MCF 10A (cell line): ENCODE data around the gene C5orf46. TPM values are rescaled to one million over a fixed set of nuclear protein-coding genes. Genes with fewer than 3 reads are reported as not detected.
A peak's percentile ranks its signal among the peaks of the same experiment; 100 is the strongest.

Experiments used
- BruUV-seq: library from RNA; stranded (reverse); fragments of 400-500 nt; replicated peaks from 2 replicates; lab custom pipeline; 2021; lab: Mats Ljungman, UMichigan
- CTCF ChIA-PET: fragments of 300-600 bp; sonication (Branson Sonifier 250); formaldehyde crosslinking; extraction: SDS; loops from one replicate; lab custom pipeline; 2021; ENCODE audit warnings: antibody characterized with exemption, inconsistent platforms; lab: Yijun Ruan, JAX
- POLR2A ChIA-PET: fragments of 300-600, 350-650 bp; sonication (Branson Sonifier 250); formaldehyde crosslinking; extraction: SDS; loops from one replicate; lab custom pipeline; 2020; ENCODE audit warnings: antibody characterized with exemption, inconsistent platforms; lab: Yijun Ruan, JAX
- DNase-seq: peaks from one replicate; pipeline ENCODE4 v3.0.0-alpha.2; 2018; ENCODE audit not compliant: unreplicated experiment
- H3K27ac Mint-ChIP-seq: one replicate; pipeline ENCODE4 v1.8.0; 2022; ENCODE audit warnings: mild to moderate bottlenecking, low read depth, mixed read lengths; ENCODE audit not compliant: unreplicated experiment
- H3K27me3 Mint-ChIP-seq: one replicate; pipeline ENCODE4 v1.8.0; 2022; ENCODE audit warnings: mixed read lengths; ENCODE audit not compliant: insufficient read depth, unreplicated experiment
- H3K36me3 Mint-ChIP-seq: one replicate; pipeline ENCODE4 v1.8.0; 2022; ENCODE audit warnings: mild to moderate bottlenecking, moderate library complexity, mixed read lengths; ENCODE audit not compliant: insufficient read depth, unreplicated experiment
- H3K4me1 Mint-ChIP-seq: one replicate; pipeline ENCODE4 v1.8.0; 2022; ENCODE audit warnings: mixed read lengths; ENCODE audit not compliant: insufficient read depth, unreplicated experiment
- H3K4me3 Mint-ChIP-seq: one replicate; pipeline ENCODE4 v1.8.0; 2022; ENCODE audit warnings: mild to moderate bottlenecking, moderate library complexity, mixed read lengths; ENCODE audit not compliant: unreplicated experiment
- H3K9me3 Mint-ChIP-seq: one replicate; pipeline ENCODE4 v1.8.0; 2022; ENCODE audit warnings: mixed read lengths; ENCODE audit not compliant: unreplicated experiment
- intact Hi-C: fragments of 100-400 bp; cut with micrococcal nuclease; formaldehyde crosslinking; loops from 2 replicates; pipeline ENCODE4 v1.14.1; 2022
- total RNA-seq: library from RNA; stranded (reverse); gene quantifications from 2 replicates; pipeline ENCODE4 v1.2.3, GENCODE V29; 2022
- TF ChIP-seq, protein P1 (sequence below): fragments of 200-600 bp; IDR thresholded peaks from one replicate; pipeline ENCODE4 v1.8.0; 2022; ENCODE audit warnings: antibody characterized with exemption, mild to moderate bottlenecking; ENCODE audit not compliant: unreplicated experiment

The C5orf46 gene
- total RNA-seq, 1 experiment from 2014 or later, result 5.7 TPM

DNA sequence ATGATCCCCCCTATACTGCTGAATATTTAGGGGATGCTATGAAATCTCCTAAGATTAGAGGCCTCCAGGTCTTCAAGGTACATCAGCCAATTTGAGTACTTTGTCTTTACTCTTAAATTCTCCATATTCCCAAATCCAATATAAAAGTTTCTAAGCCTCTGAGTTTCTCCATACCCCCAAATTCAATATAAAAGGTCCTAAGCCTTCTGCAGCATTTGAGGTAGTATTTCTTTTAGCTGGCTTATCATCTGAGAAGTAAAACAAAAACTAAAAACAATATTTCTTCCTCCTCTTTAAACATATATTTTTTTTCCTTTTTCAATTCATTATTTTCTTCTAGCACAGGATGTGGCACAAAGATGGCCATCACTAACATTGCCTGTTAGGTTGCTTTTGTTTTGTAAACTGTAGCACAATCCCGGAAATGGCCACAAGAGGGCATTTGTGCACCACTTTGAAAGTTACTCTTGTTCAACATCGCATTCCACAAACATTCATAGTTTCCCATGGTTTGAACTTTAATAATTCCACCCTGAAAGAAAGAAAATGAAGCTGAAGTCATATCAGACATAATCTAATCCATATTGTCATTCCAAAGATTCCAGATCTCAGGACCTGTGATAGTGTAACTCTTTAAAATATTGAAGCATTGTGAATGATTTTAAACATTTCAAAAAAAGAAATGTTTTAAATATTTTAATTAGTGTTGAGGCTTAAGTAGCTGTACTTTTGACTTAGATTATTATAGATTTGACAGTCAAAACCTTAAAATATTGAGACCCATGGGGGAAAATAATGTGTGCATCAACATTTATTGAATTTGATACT, 48.8 kb downstream of the C5orf46 start:
- peak; percentile 80 for DNase-seq
- Mint-ChIP-seq H3K9me3 (no peaks in the 10 kb centered on the region), H3K27me3 (no peaks in the 10 kb centered on the region), H3K27ac (no peak overlapping the region), H3K36me3 (no peaks in the 10 kb centered on the region), H3K4me1 (no peaks in the 10 kb centered on the region), H3K4me3 (no peak overlapping the region)
- CTCF ChIA-PET, result interaction anchor here (0.5 to 15.2 kb wide), 62 partner anchors 10 to 1467 kb away, joined by 3 to 286 read pairs (median 4); partner anchors contain the start of gene SCGB3A2
- intact Hi-C loops, result loop anchor here (1.0 to 5.0 kb wide), 6 partner anchors 30 to 515 kb away; no protein-coding TSS in a partner anchor
- POLR2A ChIA-PET, result interaction anchor here (0.9 to 1.0 kb wide), 3 partner anchors 23 to 77 kb away, joined by 3 to 8 read pairs (median 4); no protein-coding TSS in a partner anchor
- BruUV-seq, result no TSS peak
- TF ChIP-seq, protein P1, sequence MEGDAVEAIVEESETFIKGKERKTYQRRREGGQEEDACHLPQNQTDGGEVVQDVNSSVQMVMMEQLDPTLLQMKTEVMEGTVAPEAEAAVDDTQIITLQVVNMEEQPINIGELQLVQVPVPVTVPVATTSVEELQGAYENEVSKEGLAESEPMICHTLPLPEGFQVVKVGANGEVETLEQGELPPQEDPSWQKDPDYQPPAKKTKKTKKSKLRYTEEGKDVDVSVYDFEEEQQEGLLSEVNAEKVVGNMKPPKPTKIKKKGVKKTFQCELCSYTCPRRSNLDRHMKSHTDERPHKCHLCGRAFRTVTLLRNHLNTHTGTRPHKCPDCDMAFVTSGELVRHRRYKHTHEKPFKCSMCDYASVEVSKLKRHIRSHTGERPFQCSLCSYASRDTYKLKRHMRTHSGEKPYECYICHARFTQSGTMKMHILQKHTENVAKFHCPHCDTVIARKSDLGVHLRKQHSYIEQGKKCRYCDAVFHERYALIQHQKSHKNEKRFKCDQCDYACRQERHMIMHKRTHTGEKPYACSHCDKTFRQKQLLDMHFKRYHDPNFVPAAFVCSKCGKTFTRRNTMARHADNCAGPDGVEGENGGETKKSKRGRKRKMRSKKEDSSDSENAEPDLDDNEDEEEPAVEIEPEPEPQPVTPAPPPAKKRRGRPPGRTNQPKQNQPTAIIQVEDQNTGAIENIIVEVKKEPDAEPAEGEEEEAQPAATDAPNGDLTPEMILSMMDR, result peak; percentile 76

DNA sequence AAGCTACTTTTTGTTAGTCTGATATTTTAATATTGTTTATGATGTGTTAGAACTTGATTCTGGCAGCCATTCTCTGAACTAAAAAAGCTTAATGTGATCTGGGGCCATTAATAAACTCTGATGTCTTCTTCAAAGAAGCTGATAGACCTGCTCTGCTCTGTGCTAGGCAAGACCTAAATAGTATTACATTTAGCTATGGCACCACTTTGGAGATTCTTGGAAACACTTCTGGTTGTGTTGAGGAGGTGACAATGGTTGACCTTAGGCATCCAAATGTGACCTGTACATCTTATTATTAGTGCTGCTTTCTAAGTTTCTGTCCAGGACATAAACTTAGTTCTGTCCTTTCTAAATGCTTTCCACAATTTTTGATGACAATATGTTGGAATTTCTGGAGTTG, 49.5 kb downstream of the C5orf46 start:
- Mint-ChIP-seq H3K9me3 (no peaks in the 10 kb centered on the region), H3K27me3 (no peaks in the 10 kb centered on the region), H3K4me1 (no peaks in the 10 kb centered on the region), H3K4me3 (no peak overlapping the region), H3K27ac (no peak overlapping the region), H3K36me3 (no peaks in the 10 kb centered on the region)
- no peak for DNase-seq
- POLR2A ChIA-PET, result no interaction called here
- intact Hi-C loops, result loop anchor here (1.0 to 5.0 kb wide), 6 partner anchors 30 to 516 kb away; no protein-coding TSS in a partner anchor
- BruUV-seq, result no TSS peak
- TF ChIP-seq, protein P1, result no peak
- CTCF ChIA-PET, result interaction anchor here (0.5 to 15.2 kb wide), 30 partner anchors 10 to 415 kb away, joined by 3 to 286 read pairs (median 5); partner anchors contain the start of gene SCGB3A2

DNA sequence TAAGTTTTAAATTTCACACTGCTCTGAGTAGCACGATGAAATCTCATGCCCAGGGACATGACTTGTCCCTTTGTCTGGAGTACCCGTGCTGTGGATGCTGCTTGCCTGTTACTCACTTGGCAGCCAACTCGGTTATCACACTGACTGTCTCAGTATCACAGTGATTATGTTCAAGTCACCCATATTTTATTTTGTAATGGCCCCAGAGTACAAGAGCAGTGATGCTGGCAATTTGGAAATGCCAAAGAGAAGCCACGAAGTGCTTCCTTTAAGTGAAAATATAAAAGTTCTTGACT, 50.6 kb downstream of the C5orf46 start:
- intact Hi-C loops, result loop anchor here (5.0 kb wide), 3 partner anchors 252 to 517 kb away; no protein-coding TSS in a partner anchor
- H3K4me1 Mint-ChIP-seq, result no peaks in the 10 kb centered on the region
- no peak for DNase-seq
- no peaks in the 10 kb centered on the region for H3K9me3 Mint-ChIP-seq
- no peak overlapping the region for H3K4me3 Mint-ChIP-seq
- POLR2A ChIA-PET, result no interaction called here
- CTCF ChIA-PET, result interaction anchor here (1.0 to 15.2 kb wide), 11 partner anchors 10 to 265 kb away, joined by 3 to 286 read pairs (median 9); partner anchors contain the start of gene SCGB3A2
- no peak overlapping the region for H3K27ac Mint-ChIP-seq
- no TSS peak for BruUV-seq
- H3K36me3 Mint-ChIP-seq, result no peaks in the 10 kb centered on the region
- no peaks in the 10 kb centered on the region for H3K27me3 Mint-ChIP-seq
- TF ChIP-seq, protein P1, result no peak
